ENCODE results near the gene GALNT2.

Gene GALNT2

GRCh38 chr1:230049731-230050130 lies 17.3 kb upstream of the GALNT2 start:
- no peak for DNase-seq (ENCODE audit: low read depth)
- H3K4me3 ChIP-seq (ENCODE audit: control insufficient read depth, low read depth, low read length), result no peak overlapping the region

GRCh38 chr1:230050973-230051735 lies 15.9 kb upstream of the GALNT2 start:
- H3K4me3 ChIP-seq (ENCODE audit: control insufficient read depth, low read depth, low read length), result no peak overlapping the region
- no peak for DNase-seq (ENCODE audit: low read depth)
- TF ChIP-seq CTCF (IDR thresholded peaks at IDR 0.05; ENCODE audit: control insufficient read depth, insufficient read depth, low read depth, low read length, missing control alignments), result no peak

More at GRCh38 chr1:230049731-230050130, 17.3 kb upstream of the GALNT2 start:
- TF ChIP-seq CTCF (IDR thresholded peaks at IDR 0.05; ENCODE audit: control insufficient read depth, insufficient read depth, low read depth, low read length, missing control alignments), result no peak

DNA sequence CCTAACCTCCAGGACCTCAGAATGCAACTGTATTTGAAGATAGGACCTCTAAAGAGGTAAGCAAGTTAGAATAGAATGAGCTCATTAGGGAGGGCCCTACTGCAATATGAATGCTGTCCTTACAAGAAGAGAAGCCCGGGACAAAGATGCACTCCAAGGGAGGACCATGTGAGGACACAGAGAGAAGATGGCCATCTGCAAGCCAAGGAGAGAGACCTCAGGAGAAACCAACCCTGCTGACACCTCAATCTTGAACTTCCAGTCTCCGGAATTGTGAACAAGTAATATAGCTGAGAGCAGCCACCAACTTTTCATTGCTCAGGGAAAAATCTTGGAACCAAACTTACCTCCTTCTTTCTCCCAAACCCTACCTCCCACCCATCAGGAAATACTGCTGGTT lies 15.0 kb upstream of the GALNT2 start:
- no peak for TF ChIP-seq CTCF (IDR thresholded peaks at IDR 0.05; ENCODE audit: control insufficient read depth, insufficient read depth, low read depth, low read length, missing control alignments)
- DNase-seq (ENCODE audit: low read depth), result no peak
- no peak overlapping the region for H3K4me3 ChIP-seq (ENCODE audit: control insufficient read depth, low read depth, low read length)

DNA sequence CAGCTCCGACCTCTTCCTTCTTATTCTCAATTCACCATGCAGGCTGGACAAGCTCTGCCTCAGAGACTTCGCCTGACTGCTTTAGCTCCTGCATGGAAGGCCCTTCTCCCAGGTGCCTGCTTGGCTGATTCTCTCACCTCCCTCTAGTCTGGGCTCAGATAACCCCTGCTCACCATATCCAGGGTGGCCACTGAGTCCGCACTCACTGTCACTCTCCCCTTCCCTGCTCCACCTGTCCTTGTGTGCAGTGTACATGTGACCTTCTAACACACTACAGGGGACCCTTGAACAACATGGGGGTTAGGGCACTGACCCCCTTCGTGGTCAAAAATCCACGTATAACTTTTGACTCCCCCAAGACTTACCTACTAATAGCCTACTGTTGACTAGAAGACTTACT lies 14.4 kb upstream of the GALNT2 start:
- H3K4me3 ChIP-seq (ENCODE audit: control insufficient read depth, low read depth, low read length), result no peak overlapping the region
- no peak for DNase-seq (ENCODE audit: low read depth)
- no peak for TF ChIP-seq CTCF (IDR thresholded peaks at IDR 0.05; ENCODE audit: control insufficient read depth, insufficient read depth, low read depth, low read length, missing control alignments)

- DNase-seq (ENCODE audit: low read depth), result no peak
- no peak for TF ChIP-seq CTCF (IDR thresholded peaks at IDR 0.05; ENCODE audit: control insufficient read depth, insufficient read depth, low read depth, low read length, missing control alignments)
- no peak overlapping the region for H3K4me3 ChIP-seq (ENCODE audit: control insufficient read depth, low read depth, low read length)
Observed at GRCh38 chr1:230054092-230054749, 12.8 kb upstream of the GALNT2 start.

GRCh38 chr1:230056098-230056497 lies 10.9 kb upstream of the GALNT2 start:
- no peak for DNase-seq (ENCODE audit: low read depth)

More at GRCh38 chr1:230056098-230056497, 10.9 kb upstream of the GALNT2 start:
- no peak overlapping the region for H3K4me3 ChIP-seq (ENCODE audit: control insufficient read depth, low read depth, low read length)
- TF ChIP-seq CTCF (IDR thresholded peaks at IDR 0.05; ENCODE audit: control insufficient read depth, insufficient read depth, low read depth, low read length, missing control alignments), result no peak
